ENCODE measurements around the gene CCDC88C.

CCDC88C gene

GRCh38 chr14:91394105-91395081 lies 23.2 kb downstream of the CCDC88C start:
- Mint-ChIP-seq H3K36me3 (peaks cover 3% of the 10 kb centered on the region), H3K27me3 (no peaks in the 10 kb centered on the region), H3K4me1 (peaks cover 96% of the 10 kb centered on the region), H3K9me3 (no peaks in the 10 kb centered on the region), H3K4me3 (peak overlapping the region; percentile 53), H3K27ac (peak overlapping the region; percentile 84)

DNA sequence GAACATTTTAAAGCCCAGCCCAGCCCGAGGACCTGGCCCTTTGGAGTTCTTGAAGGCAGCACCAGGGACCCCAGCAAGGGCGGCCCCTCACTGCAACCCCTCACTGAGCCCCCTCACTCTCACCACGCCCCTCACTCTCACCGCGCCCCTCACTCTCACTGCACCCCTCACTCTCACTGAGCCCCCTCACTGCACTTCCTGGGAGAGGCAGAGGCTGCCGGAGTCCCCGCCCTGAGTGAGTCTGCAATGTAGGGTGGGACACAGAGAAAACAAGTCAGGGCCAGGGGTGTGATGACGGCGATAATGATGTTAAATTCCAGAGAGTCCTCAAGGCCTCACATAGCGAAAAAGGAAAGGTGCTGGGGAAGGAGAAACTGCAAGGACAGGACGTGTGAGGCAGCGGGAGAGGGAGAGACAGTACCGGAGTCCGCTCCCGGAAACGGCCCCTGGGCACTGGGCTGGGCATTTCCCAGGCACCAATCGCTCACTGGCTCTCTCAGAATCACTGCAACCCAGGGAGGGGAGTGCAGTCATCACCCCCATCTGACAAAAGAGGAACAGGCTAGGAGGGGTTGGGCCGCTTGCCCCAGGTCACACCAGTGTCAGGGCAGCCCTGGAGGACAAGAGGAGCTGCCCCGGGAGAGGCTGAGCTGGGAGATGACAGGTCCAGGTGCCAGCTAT lies 24.9 kb downstream of the CCDC88C start:
- Mint-ChIP-seq H3K36me3 (peaks cover 3% of the 10 kb centered on the region), H3K9me3 (no peaks in the 10 kb centered on the region)

DNA sequence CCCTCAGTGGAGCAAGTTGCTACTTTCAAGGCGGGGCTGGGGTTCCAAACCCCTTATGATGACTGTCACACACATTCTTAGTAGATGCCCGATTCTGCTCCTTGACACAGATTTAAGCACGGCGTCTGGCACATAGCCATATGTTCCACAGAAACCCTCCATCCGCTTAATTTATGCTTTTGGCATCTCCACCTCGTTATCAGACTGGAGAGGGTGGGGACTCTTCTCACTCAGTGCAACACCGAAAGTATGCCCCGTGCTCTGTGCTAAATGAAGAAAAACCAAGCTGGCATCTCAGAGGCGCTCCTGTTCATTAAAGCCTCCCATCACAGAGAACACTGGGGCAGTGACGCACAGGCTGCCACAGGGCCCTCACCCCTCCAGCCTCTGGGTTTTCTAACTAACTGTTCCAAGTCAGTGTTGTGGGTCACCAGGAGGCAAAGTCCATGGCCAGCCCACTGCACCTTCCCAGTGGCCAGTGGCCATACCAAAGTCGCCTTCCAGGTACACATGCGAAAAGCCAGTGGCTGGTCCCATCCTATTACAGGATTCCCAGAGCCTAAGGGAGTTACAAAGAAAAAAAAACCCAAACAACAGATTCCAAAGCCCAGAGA lies 27.3 kb downstream of the CCDC88C start:
- peaks cover 95% of the 10 kb centered on the region for H3K4me1 Mint-ChIP-seq
- H3K36me3 Mint-ChIP-seq = peaks cover 3% of the 10 kb centered on the region
- H3K9me3 Mint-ChIP-seq = no peaks in the 10 kb centered on the region
- H3K27me3 Mint-ChIP-seq = no peaks in the 10 kb centered on the region
- peak overlapping the region; percentile 57 for H3K4me3 Mint-ChIP-seq
- peak overlapping the region; percentile 69 for H3K27ac Mint-ChIP-seq

More for the DNA sequence above, 24.9 kb downstream of the CCDC88C start:
- H3K4me1 Mint-ChIP-seq = peaks cover 98% of the 10 kb centered on the region
- peak overlapping the region; percentile 95 for H3K27ac Mint-ChIP-seq
- H3K4me3 Mint-ChIP-seq = peak overlapping the region; percentile 33
- H3K27me3 Mint-ChIP-seq = no peaks in the 10 kb centered on the region

- peaks cover 4% of the 10 kb centered on the region for H3K36me3 Mint-ChIP-seq
- H3K4me3 Mint-ChIP-seq = no peak overlapping the region
- no peaks in the 10 kb centered on the region for H3K9me3 Mint-ChIP-seq
- no peaks in the 10 kb centered on the region for H3K27me3 Mint-ChIP-seq
- peak overlapping the region; percentile 77 for H3K27ac Mint-ChIP-seq
- peaks cover 95% of the 10 kb centered on the region for H3K4me1 Mint-ChIP-seq
Observed at GRCh38 chr14:91389150-91389549, 28.5 kb downstream of the CCDC88C start.

DNA sequence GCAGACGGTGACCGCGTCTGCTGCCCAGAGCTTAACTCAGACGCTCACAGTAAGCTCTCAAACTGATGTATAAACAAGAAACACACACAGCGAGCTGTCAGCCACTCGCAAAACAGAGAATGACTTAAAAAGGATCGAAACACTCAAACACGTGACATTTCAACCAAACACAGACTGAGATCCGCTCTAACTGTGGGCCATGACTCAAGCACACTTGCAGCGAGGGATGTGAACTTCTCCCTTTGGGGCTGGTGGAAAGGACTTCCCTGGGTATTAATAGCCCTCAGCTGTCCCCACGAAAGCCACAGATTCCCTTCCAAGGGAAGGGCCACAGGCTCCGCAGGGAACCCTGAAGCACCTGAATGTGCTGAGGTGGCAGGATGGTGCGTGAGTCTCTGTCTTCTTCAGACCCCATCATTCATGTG lies 29.1 kb downstream of the CCDC88C start:
- peak overlapping the region; percentile 77 for H3K27ac Mint-ChIP-seq
- H3K4me3 Mint-ChIP-seq = peak overlapping the region; percentile 24
- peaks cover 95% of the 10 kb centered on the region for H3K4me1 Mint-ChIP-seq
- H3K27me3 Mint-ChIP-seq = no peaks in the 10 kb centered on the region
- H3K36me3 Mint-ChIP-seq = peaks cover 4% of the 10 kb centered on the region
- H3K9me3 Mint-ChIP-seq = no peaks in the 10 kb centered on the region

GRCh38 chr14:91387951-91388381 lies 29.7 kb downstream of the CCDC88C start:
- peak overlapping the region; percentile 24 for H3K4me3 Mint-ChIP-seq
- peaks cover 95% of the 10 kb centered on the region for H3K4me1 Mint-ChIP-seq
- H3K27ac Mint-ChIP-seq = peak overlapping the region; percentile 77
- H3K27me3 Mint-ChIP-seq = no peaks in the 10 kb centered on the region
- H3K9me3 Mint-ChIP-seq = no peaks in the 10 kb centered on the region
- H3K36me3 Mint-ChIP-seq = peaks cover 4% of the 10 kb centered on the region

DNA sequence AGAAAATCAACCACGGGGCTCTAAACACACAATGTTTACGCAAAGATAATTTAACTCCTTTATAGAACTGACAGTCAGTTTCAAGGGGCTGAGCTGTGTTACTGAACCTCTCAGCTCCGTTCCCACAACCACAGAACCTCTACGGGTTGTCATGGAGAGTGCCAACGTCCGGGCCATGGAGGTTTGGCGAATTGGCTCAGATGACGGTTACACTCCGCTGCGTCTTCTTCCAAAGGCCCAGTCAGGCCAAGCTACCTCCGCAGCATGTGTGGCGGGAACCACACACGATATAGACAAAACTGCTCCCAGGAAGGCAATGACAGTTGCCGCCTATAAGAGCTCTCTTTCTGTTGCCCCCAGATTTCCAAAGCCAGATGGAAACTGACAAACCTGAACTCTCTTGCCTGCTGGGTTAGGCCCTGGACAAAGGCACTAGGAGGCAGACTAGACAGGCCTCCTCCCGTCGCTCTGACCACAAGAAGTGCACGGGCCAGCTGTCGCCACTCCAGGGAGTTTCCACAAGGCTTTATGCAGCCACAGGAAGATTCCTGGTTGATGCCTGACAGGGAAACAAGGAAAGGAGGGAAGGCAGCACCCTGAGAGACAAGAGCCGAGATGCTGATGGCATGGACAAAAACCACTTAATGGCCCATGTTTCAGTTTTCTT lies 30.3 kb downstream of the CCDC88C start:
- Mint-ChIP-seq H3K4me1 (peaks cover 95% of the 10 kb centered on the region), H3K9me3 (no peaks in the 10 kb centered on the region), H3K27ac (peak overlapping the region; percentile 55), H3K27me3 (no peaks in the 10 kb centered on the region), H3K36me3 (peaks cover 6% of the 10 kb centered on the region), H3K4me3 (peak overlapping the region; percentile 23)

DNA sequence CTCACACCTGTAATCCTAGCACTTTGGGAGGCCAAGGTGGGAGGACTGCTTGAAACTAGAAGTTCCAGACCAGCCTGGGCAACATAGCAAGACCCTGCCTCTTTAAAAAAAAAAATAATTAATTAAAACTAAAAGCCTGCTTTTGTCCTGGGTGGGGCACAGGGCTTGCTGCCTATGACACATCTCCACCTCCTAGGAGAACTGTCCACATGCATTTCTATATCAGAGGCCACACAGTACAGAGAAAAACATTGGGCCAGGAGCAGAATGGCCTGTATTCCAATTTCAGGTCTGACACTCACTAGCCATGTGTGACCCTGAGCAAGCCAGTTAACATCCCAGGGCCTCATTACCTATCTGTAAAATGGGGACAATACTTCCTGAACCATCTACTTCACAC lies 31.9 kb downstream of the CCDC88C start:
- Mint-ChIP-seq H3K27me3 (no peaks in the 10 kb centered on the region), H3K27ac (peak overlapping the region; percentile 51), H3K4me3 (no peak overlapping the region), H3K9me3 (no peaks in the 10 kb centered on the region), H3K36me3 (peaks cover 8% of the 10 kb centered on the region), H3K4me1 (peaks cover 95% of the 10 kb centered on the region)

DNA sequence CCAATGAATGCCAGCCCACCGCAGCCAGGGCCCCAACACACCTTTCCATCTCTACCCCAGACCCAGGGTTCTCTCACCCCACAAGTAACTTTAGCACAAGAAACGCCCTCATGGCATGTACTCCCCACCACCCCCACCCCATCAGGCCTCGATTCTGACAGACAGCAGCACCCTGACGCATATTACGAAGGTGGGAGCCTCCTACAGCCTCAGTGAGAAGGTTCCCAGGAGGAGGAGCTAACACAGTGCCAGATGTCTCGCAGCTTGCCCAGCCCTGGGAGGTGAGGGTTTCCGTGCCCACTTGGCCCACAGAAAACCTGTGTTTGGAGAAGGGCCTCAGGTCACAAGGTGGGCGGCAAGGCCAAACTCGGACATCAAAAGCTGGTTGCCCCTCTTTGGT lies 32.4 kb downstream of the CCDC88C start:
- Mint-ChIP-seq H3K27me3 (no peaks in the 10 kb centered on the region), H3K4me1 (peaks cover 95% of the 10 kb centered on the region), H3K36me3 (peaks cover 8% of the 10 kb centered on the region), H3K9me3 (no peaks in the 10 kb centered on the region), H3K4me3 (peak overlapping the region; percentile 36), H3K27ac (peak overlapping the region; percentile 65)

DNA sequence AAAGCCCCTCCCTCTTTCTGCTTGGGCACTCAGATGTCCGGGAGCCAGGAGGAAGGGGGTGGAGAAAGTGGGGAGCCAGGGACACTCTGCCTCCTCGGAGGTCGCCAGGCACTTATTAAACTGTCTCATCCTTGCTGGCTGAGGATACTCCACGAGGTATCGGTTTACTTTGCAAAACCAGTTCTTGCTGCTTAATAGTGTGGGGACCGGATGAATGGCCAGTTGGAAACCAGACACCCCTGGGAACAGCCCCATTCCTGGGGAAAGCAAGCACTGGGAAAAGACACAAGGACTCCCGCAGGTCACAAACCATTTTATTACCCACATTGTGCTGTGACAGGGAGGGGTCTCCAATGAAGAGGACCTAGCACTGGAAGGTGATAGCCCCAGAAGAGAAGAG lies 34.2 kb downstream of the CCDC88C start:
- H3K4me1 Mint-ChIP-seq = peaks cover 97% of the 10 kb centered on the region
- H3K27ac Mint-ChIP-seq = peak overlapping the region; percentile 30
- H3K36me3 Mint-ChIP-seq = peaks cover 8% of the 10 kb centered on the region
- no peaks in the 10 kb centered on the region for H3K9me3 Mint-ChIP-seq
- H3K27me3 Mint-ChIP-seq = no peaks in the 10 kb centered on the region
- no peak overlapping the region for H3K4me3 Mint-ChIP-seq

- H3K27ac Mint-ChIP-seq = peak overlapping the region; percentile 89
- H3K4me1 Mint-ChIP-seq = peaks cover 97% of the 10 kb centered on the region
- peaks cover 11% of the 10 kb centered on the region for H3K36me3 Mint-ChIP-seq
- peak overlapping the region; percentile 8 for H3K4me3 Mint-ChIP-seq
- no peaks in the 10 kb centered on the region for H3K27me3 Mint-ChIP-seq
- no peaks in the 10 kb centered on the region for H3K9me3 Mint-ChIP-seq
Observed at GRCh38 chr14:91381801-91382670, 35.6 kb downstream of the CCDC88C start.

- peak overlapping the region; percentile 90 for H3K27ac Mint-ChIP-seq
- H3K27me3 Mint-ChIP-seq = no peaks in the 10 kb centered on the region
- no peaks in the 10 kb centered on the region for H3K9me3 Mint-ChIP-seq
- H3K36me3 Mint-ChIP-seq = peaks cover 11% of the 10 kb centered on the region
- H3K4me3 Mint-ChIP-seq = peak overlapping the region; percentile 33
- peaks cover 97% of the 10 kb centered on the region for H3K4me1 Mint-ChIP-seq
Observed at GRCh38 chr14:91380610-91381371, 36.8 kb downstream of the CCDC88C start.

DNA sequence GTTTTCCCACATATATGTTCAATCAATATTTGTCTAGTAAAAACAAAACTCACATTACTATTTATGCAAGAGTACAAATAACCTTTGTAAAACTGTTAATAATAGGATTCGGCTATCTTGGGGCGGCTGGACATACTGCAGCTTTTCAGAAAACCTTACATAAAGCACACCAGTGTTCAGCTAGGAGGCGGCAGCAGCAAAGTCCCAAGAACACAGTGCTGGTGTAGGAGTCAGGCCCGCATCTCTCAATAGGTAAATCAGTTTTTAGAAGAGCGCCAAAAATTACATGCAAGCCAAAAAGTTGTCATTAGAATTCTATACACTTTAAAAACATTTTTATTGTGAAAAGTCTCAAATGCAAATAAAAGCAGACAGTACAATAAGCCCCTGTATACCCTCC lies 37.5 kb downstream of the CCDC88C start:
- Mint-ChIP-seq H3K9me3 (no peaks in the 10 kb centered on the region), H3K4me1 (peaks cover 100% of the 10 kb centered on the region), H3K27ac (peak overlapping the region; percentile 90), H3K27me3 (no peaks in the 10 kb centered on the region), H3K36me3 (peaks cover 11% of the 10 kb centered on the region), H3K4me3 (no peak overlapping the region)

- peaks cover 11% of the 10 kb centered on the region for H3K36me3 Mint-ChIP-seq
- peaks cover 100% of the 10 kb centered on the region for H3K4me1 Mint-ChIP-seq
- H3K4me3 Mint-ChIP-seq = no peak overlapping the region
- no peaks in the 10 kb centered on the region for H3K27me3 Mint-ChIP-seq
- peak overlapping the region; percentile 74 for H3K27ac Mint-ChIP-seq
- H3K9me3 Mint-ChIP-seq = no peaks in the 10 kb centered on the region
Observed at GRCh38 chr14:91379579-91379932, 38.1 kb downstream of the CCDC88C start.
